Naive B cell (primary cell): ENCODE measurements around the gene SIL1. TPM values are rescaled to one million over a fixed set of nuclear protein-coding genes. Genes with fewer than 3 reads are reported as not detected.
A peak's percentile ranks its signal among the peaks of the same experiment; 100 is the strongest.
"Not testable (repeated sequence)": the region's sequence is repeated elsewhere in the genome, so short reads cannot be mapped to it uniquely, and the experiment has no call there.

ENCODE experiments used
- ATAC-seq, 2 donors: fragments of 150-1000 bp; cut with Tn5 transposase; 2 replicates each; pipeline ENCODE4 v1.10.0; 2021; ENCODE audit warnings: low read depth in 2 of 2, mild to moderate bottlenecking in 2 of 2, moderate library complexity in 2 of 2
- DNase-seq: peaks from one replicate; pipeline ENCODE4 v3.0.0; 2022
- H3K27ac Mint-ChIP-seq, 6 donors: one replicate each; pipeline ENCODE4 v1.8.0; 2020 to 2022; ENCODE audit warnings: mild to moderate bottlenecking in 6 of 6, mixed read lengths in 6 of 6, moderate library complexity in 5 of 6, inconsistent platforms in 2 of 6
- H3K27me3 Mint-ChIP-seq, 3 donors: one replicate each; pipeline ENCODE4 v1.8.0; 2021 to 2022; ENCODE audit warnings: mixed read lengths in 3 of 3, mild to moderate bottlenecking in 1 of 3
- H3K36me3 Mint-ChIP-seq, 2 donors: one replicate each; pipeline ENCODE4 v1.8.0; 2020 to 2022; ENCODE audit warnings: mixed read lengths in 2 of 2, inconsistent platforms in 1 of 2, mild to moderate bottlenecking in 1 of 2
- H3K4me1 Mint-ChIP-seq, 3 donors: one replicate each; pipeline ENCODE4 v1.8.0; 2020 to 2022; ENCODE audit warnings: mixed read lengths in 3 of 3, inconsistent platforms in 1 of 3, mild to moderate bottlenecking in 1 of 3, moderate library complexity in 1 of 3
- H3K4me3 Mint-ChIP-seq, 8 donors: one replicate each; pipeline ENCODE4 v1.8.0; 2020 to 2022; ENCODE audit warnings: mild to moderate bottlenecking in 8 of 8, mixed read lengths in 8 of 8, moderate library complexity in 8 of 8, inconsistent platforms in 2 of 8
- H3K9me3 Mint-ChIP-seq, 7 donors: one replicate each; pipeline ENCODE4 v1.8.0; 2020 to 2022; ENCODE audit warnings: mixed read lengths in 7 of 7, mild to moderate bottlenecking in 5 of 7, inconsistent platforms in 2 of 7, moderate library complexity in 1 of 7
- polyA plus RNA-seq, 6 donors: library from polyadenylated mRNA; unstranded; fragments of 300-500 nt; fragmentation: Illumina TruSeq; gene quantifications; one replicate each; pipeline ENCODE4 v1.2.3, GENCODE V29; 2021; ENCODE audit warnings: low read depth in 6 of 6

SIL1 gene
- polyA plus RNA-seq, 6 donors from 2014 or later: 9.1 to 18.7 (median 13.6) TPM

- H3K27ac Mint-ChIP-seq: no peak overlapping the region
- H3K36me3 Mint-ChIP-seq: peaks cover 14 to 21% of the 10 kb centered on the region in 2 donors
- H3K4me1 Mint-ChIP-seq: peaks cover 0 to 5% (median 0%) of the 10 kb centered on the region in 3 donors
- no peaks in the 10 kb centered on the region for H3K9me3 Mint-ChIP-seq
- DNase-seq (no peak), ATAC-seq (no peak)
- no peak overlapping the region for H3K4me3 Mint-ChIP-seq
- no peaks in the 10 kb centered on the region for H3K27me3 Mint-ChIP-seq
Measured at GRCh38 chr5:138925090-138925635, 273.0 kb downstream of the SIL1 start.

- peaks cover 0 to 5% (median 0%) of the 10 kb centered on the region in 3 donors for H3K4me1 Mint-ChIP-seq
- DNase-seq (no peak), ATAC-seq (no peak)
- no peak overlapping the region for H3K4me3 Mint-ChIP-seq
- peaks cover 9 to 14% of the 10 kb centered on the region in 2 donors for H3K36me3 Mint-ChIP-seq
- peak overlapping the region in 2 of 6 donors; percentile 38 to 59 for H3K27ac Mint-ChIP-seq
- no peaks in the 10 kb centered on the region for H3K9me3 Mint-ChIP-seq
- no peaks in the 10 kb centered on the region for H3K27me3 Mint-ChIP-seq
Measured at GRCh38 chr5:138922494-138922893, 275.7 kb downstream of the SIL1 start.

- H3K36me3 Mint-ChIP-seq, ATAC-seq: not testable (repeated sequence)
Measured at GRCh38 chr5:138921362-138921761, 276.8 kb downstream of the SIL1 start.

GRCh38 chr5:138920181-138920580, 278.0 kb downstream of the SIL1 start:
- DNase-seq: no peak
- ATAC-seq: no peak
- no peak overlapping the region for H3K4me3 Mint-ChIP-seq
- peaks cover 0 to 3% of the 10 kb centered on the region in 2 donors for H3K36me3 Mint-ChIP-seq
- H3K9me3 Mint-ChIP-seq: no peaks in the 10 kb centered on the region
- H3K27ac Mint-ChIP-seq: peak overlapping the region in 1 of 6 donors; percentile 28
- H3K4me1 Mint-ChIP-seq: peaks cover 0 to 5% (median 2%) of the 10 kb centered on the region in 3 donors
- H3K27me3 Mint-ChIP-seq: no peaks in the 10 kb centered on the region

More at GRCh38 chr5:138921362-138921761, 276.8 kb downstream of the SIL1 start:
- H3K27ac Mint-ChIP-seq: peak overlapping the region in 1 of 6 donors; percentile 40
- not testable (repeated sequence) for H3K4me1 Mint-ChIP-seq, H3K27me3 Mint-ChIP-seq, H3K4me3 Mint-ChIP-seq, DNase-seq, H3K9me3 Mint-ChIP-seq

- Mint-ChIP-seq H3K27ac (no peak overlapping the region), H3K36me3 (peaks cover 0 to 5% of the 10 kb centered on the region in 2 donors), H3K4me3 (no peak overlapping the region), H3K9me3 (no peaks in the 10 kb centered on the region), H3K4me1 (peaks cover 0 to 7% (median 4%) of the 10 kb centered on the region in 3 donors), H3K27me3 (no peaks in the 10 kb centered on the region)
- ATAC-seq (no peak), DNase-seq (no peak)
Measured at GRCh38 chr5:138918686-138919085, 279.5 kb downstream of the SIL1 start.

GRCh38 chr5:138914338-138914737, 283.8 kb downstream of the SIL1 start:
- Mint-ChIP-seq H3K4me3 (no peak overlapping the region), H3K4me1 (peaks cover 0 to 8% (median 7%) of the 10 kb centered on the region in 3 donors), H3K27me3 (no peaks in the 10 kb centered on the region), H3K27ac (no peak overlapping the region), H3K36me3 (peaks cover 6 to 20% of the 10 kb centered on the region in 2 donors), H3K9me3 (peaks cover 0 to 2% (median 0%) of the 10 kb centered on the region in 7 donors)
- no peak for DNase-seq
- ATAC-seq: no peak

- H3K27ac Mint-ChIP-seq: no peak overlapping the region
- DNase-seq: no peak
- H3K4me1 Mint-ChIP-seq: peaks cover 0 to 8% (median 7%) of the 10 kb centered on the region in 3 donors
- no peak for ATAC-seq
- no peaks in the 10 kb centered on the region for H3K27me3 Mint-ChIP-seq
- peaks cover 0 to 2% (median 0%) of the 10 kb centered on the region in 7 donors for H3K9me3 Mint-ChIP-seq
- H3K36me3 Mint-ChIP-seq: peaks cover 7 to 20% of the 10 kb centered on the region in 2 donors
- H3K4me3 Mint-ChIP-seq: no peak overlapping the region
Measured at GRCh38 chr5:138913773-138914172, 284.4 kb downstream of the SIL1 start.

- Mint-ChIP-seq H3K27ac (peak overlapping the region in 1 of 6 donors; percentile 21), H3K36me3 (peaks cover 7 to 20% of the 10 kb centered on the region in 2 donors), H3K4me1 (peaks cover 0 to 8% (median 7%) of the 10 kb centered on the region in 3 donors), H3K27me3 (no peaks in the 10 kb centered on the region), H3K4me3 (no peak overlapping the region), H3K9me3 (peaks cover 0 to 2% (median 0%) of the 10 kb centered on the region in 7 donors)
- DNase-seq: no peak
- no peak for ATAC-seq
Measured at GRCh38 chr5:138912093-138912492, 286.1 kb downstream of the SIL1 start.

- peaks cover 0 to 2% (median 0%) of the 10 kb centered on the region in 7 donors for H3K9me3 Mint-ChIP-seq
- no peaks in the 10 kb centered on the region for H3K27me3 Mint-ChIP-seq
- H3K27ac Mint-ChIP-seq: no peak overlapping the region
- peaks cover 0 to 8% (median 7%) of the 10 kb centered on the region in 3 donors for H3K4me1 Mint-ChIP-seq
- DNase-seq (no peak), ATAC-seq (no peak)
- peaks cover 7 to 20% of the 10 kb centered on the region in 2 donors for H3K36me3 Mint-ChIP-seq
- H3K4me3 Mint-ChIP-seq: no peak overlapping the region
Measured at GRCh38 chr5:138911441-138911840, 286.7 kb downstream of the SIL1 start.

- peaks cover 9 to 25% of the 10 kb centered on the region in 2 donors for H3K36me3 Mint-ChIP-seq
- H3K27me3 Mint-ChIP-seq: no peaks in the 10 kb centered on the region
- peaks cover 0 to 8% (median 6%) of the 10 kb centered on the region in 3 donors for H3K4me1 Mint-ChIP-seq
- no peak for ATAC-seq
- peaks cover 0 to 2% (median 0%) of the 10 kb centered on the region in 7 donors for H3K9me3 Mint-ChIP-seq
- H3K4me3 Mint-ChIP-seq: no peak overlapping the region
- H3K27ac Mint-ChIP-seq: peak overlapping the region in 1 of 6 donors; percentile 38
- DNase-seq: no peak
Measured at GRCh38 chr5:138910546-138911185, 287.5 kb downstream of the SIL1 start.

- no peak overlapping the region for H3K27ac Mint-ChIP-seq
- no peak for DNase-seq
- peaks cover 0 to 2% (median 0%) of the 10 kb centered on the region in 7 donors for H3K9me3 Mint-ChIP-seq
- peaks cover 13 to 20% of the 10 kb centered on the region in 2 donors for H3K36me3 Mint-ChIP-seq
- peaks cover 0 to 4% (median 0%) of the 10 kb centered on the region in 3 donors for H3K4me1 Mint-ChIP-seq
- H3K4me3 Mint-ChIP-seq: no peak overlapping the region
- no peaks in the 10 kb centered on the region for H3K27me3 Mint-ChIP-seq
- no peak for ATAC-seq
Measured at GRCh38 chr5:138909734-138910133, 288.4 kb downstream of the SIL1 start.

- H3K9me3 Mint-ChIP-seq: peaks cover 0 to 2% (median 0%) of the 10 kb centered on the region in 7 donors
- no peaks in the 10 kb centered on the region for H3K27me3 Mint-ChIP-seq
- ATAC-seq: no peak
- peaks cover 0 to 6% (median 0%) of the 10 kb centered on the region in 3 donors for H3K4me1 Mint-ChIP-seq
- H3K36me3 Mint-ChIP-seq: peaks cover 26 to 38% of the 10 kb centered on the region in 2 donors
- no peak overlapping the region for H3K4me3 Mint-ChIP-seq
- H3K27ac Mint-ChIP-seq: no peak overlapping the region
- no peak for DNase-seq
Measured at GRCh38 chr5:138905541-138905940, 292.6 kb downstream of the SIL1 start.

GRCh38 chr5:138903130-138903775, 294.9 kb downstream of the SIL1 start:
- Mint-ChIP-seq H3K27me3 (no peaks in the 10 kb centered on the region), H3K4me1 (peaks cover 3 to 15% (median 12%) of the 10 kb centered on the region in 3 donors), H3K27ac (no peak overlapping the region), H3K9me3 (peaks cover 0 to 6% (median 0%) of the 10 kb centered on the region in 7 donors), H3K36me3 (peaks cover 26 to 46% of the 10 kb centered on the region in 2 donors), H3K4me3 (no peak overlapping the region)
- DNase-seq (no peak), ATAC-seq (no peak)
